ENCODE measurements around the gene NFIX. TPM values are rescaled to one million over a fixed set of nuclear protein-coding genes. Genes with fewer than 3 reads are reported as not detected.

The NFIX gene
- total and polyA plus RNA-seq, 2 donors (not counting 3 experiments of a cell fraction or from before 2014, with no cell fraction given), result 9.8 to 37.7 TPM

- no peaks in the 10 kb centered on the region for H3K36me3 ChIP-seq (ENCODE audit: control insufficient read depth in 2 of 2, extremely low read depth in 1 of 2, insufficient read depth in 2 of 2, low read length in 2 of 2)
- H3K9me1 ChIP-seq (replicated peaks; ENCODE audit: control insufficient read depth, extremely low read depth, insufficient read depth, low read length), result no peaks in the 10 kb centered on the region
- H2AFZ ChIP-seq (ENCODE audit: low read depth, low read length), result no peak overlapping the region
- dilution Hi-C loops (cut with MboI; ENCODE audit: extremely low pct_ligation_motif_present, low sequenced_read_pairs), result no loop called here
- no peak for FAIRE-seq
- DNase-seq (ENCODE audit: low read depth, low spot score), result no peak
- H3K79me2 ChIP-seq (ENCODE audit: control insufficient read depth, insufficient read depth, low read length), result no peaks in the 10 kb centered on the region
- H3K9me3 ChIP-seq (replicated peaks; ENCODE audit: control insufficient read depth, insufficient read depth, low read length), result no peaks in the 10 kb centered on the region
- CTCF ChIA-PET, result interaction anchor here (0.7 to 2.3 kb wide), 12 partner anchors 8 to 80 kb away, joined by 3 to 8 read pairs (median 4); no protein-coding TSS in a partner anchor
- peaks cover 0 to 12% of the 10 kb centered on the region in 2 experiments for H3K27me3 ChIP-seq (ENCODE audit: control insufficient read depth in 2 of 2, insufficient read depth in 2 of 2, low read length in 2 of 2)
- BruUV-seq (replicated peaks), result no TSS peak
- H3K4me3 ChIP-seq (replicated peaks in 1 of 3; ENCODE audit: insufficient read depth in 1 of 3, low read depth in 1 of 3, low read length in 3 of 3), result no peak overlapping the region
- H3K4me1 ChIP-seq (ENCODE audit: control insufficient read depth, extremely low read depth, insufficient read depth, low read length), result peaks cover 3% of the 10 kb centered on the region
- H3K27ac ChIP-seq (ENCODE audit: insufficient read depth, low read depth, low read length), result no peak overlapping the region
- intact Hi-C loops (cut with micrococcal nuclease), result loop anchor here (2.0 kb wide), 1 partner anchor 17 kb away; no protein-coding TSS in a partner anchor
- POLR2A ChIA-PET, result no interaction called here
- no peaks in the 10 kb centered on the region for H4K20me1 ChIP-seq (replicated peaks; ENCODE audit: control insufficient read depth, extremely low read depth, insufficient read depth, low read length)
- TF ChIP-seq FOS (IDR thresholded peaks at IDR 0.05; ENCODE audit: borderline replicate concordance, insufficient read depth, low read length) (no peak), JUN (IDR thresholded peaks at IDR 0.05; ENCODE audit: borderline replicate concordance, insufficient read depth, insufficient read length, low read depth) (no peak), EZH2 (IDR thresholded peaks at IDR 0.05; ENCODE audit: borderline replicate concordance, low read depth, low read length, severe bottlenecking) (no peak), MAX (IDR thresholded peaks at IDR 0.05; ENCODE audit: insufficient read depth, insufficient read length) (no peak), GATA2 (IDR thresholded peaks at IDR 0.05; ENCODE audit: insufficient read depth, insufficient read length, low read depth, low read length) (no peak), POLR2A (IDR thresholded peaks at IDR 0.05; ENCODE audit: low read depth, low read length) (no peak), POLR2AphosphoS5 (IDR thresholded peaks at IDR 0.05; ENCODE audit: insufficient read depth, low read depth, low read length) (no peak)
- H3K4me2 ChIP-seq (ENCODE audit: insufficient read depth, low read length), result no peak overlapping the region
- no peak overlapping the region for H3K9ac ChIP-seq (replicated peaks; ENCODE audit: extremely low read depth, insufficient read depth, low read length)
Measured at GRCh38 chr19:13013649-13014048, 18.4 kb downstream of the NFIX start.

Data from endothelial cell of umbilical vein (primary cell).